Activated B cell treated with CpG ODN at 0.5 μM for 24 hours (primary cell): Measurements from ENCODE around the gene FCHO1. TPM values are rescaled to one million over a fixed set of nuclear protein-coding genes. Genes with fewer than 3 reads are reported as not detected.

Source experiments
- ATAC-seq: fragments of 200-7000 bp; cut with Tn5 transposase; one replicate; pipeline ENCODE4 v1.10.0; 2021; ENCODE audit warnings: low read depth, mild to moderate bottlenecking, moderate library complexity
- CTCF ChIA-PET: fragments of 350-600 bp; sonication (Branson Sonifier 250); formaldehyde crosslinking; loops from one replicate; lab custom pipeline; 2021; ENCODE audit warnings: antibody characterized with exemption; lab: Charles Lee
- POLR2A ChIA-PET: fragments of 350-600 bp; sonication (Branson Sonifier 250); formaldehyde crosslinking; loops from one replicate; lab custom pipeline; 2021; ENCODE audit warnings: antibody characterized with exemption; lab: Charles Lee
- DNase-seq: peaks from one replicate; pipeline ENCODE4 v3.0.0; 2022
- H3K27ac Mint-ChIP-seq: one replicate; pipeline ENCODE4 v1.8.0; 2020; ENCODE audit warnings: mixed read lengths
- H3K27me3 Mint-ChIP-seq: one replicate; pipeline ENCODE4 v1.8.0; 2021; ENCODE audit warnings: mixed read lengths
- H3K36me3 Mint-ChIP-seq: one replicate; pipeline ENCODE4 v1.8.0; 2021; ENCODE audit warnings: low read depth, mixed read lengths
- H3K4me1 Mint-ChIP-seq: one replicate; pipeline ENCODE4 v1.8.0; 2021; ENCODE audit warnings: mixed read lengths
- H3K4me3 Mint-ChIP-seq: one replicate; pipeline ENCODE4 v1.8.0; 2020; ENCODE audit warnings: mild to moderate bottlenecking, mixed read lengths
- H3K9me3 Mint-ChIP-seq: one replicate; pipeline ENCODE4 v1.8.0; 2020; ENCODE audit warnings: mixed read lengths
- CTCF ChIP-seq: fragments of 200-600 bp; IDR thresholded peaks from one replicate; pipeline ENCODE4 v1.8.0; 2022; ENCODE audit warnings: antibody characterized with exemption, mild to moderate bottlenecking
- intact Hi-C: fragments of 100-400 bp; cut with micrococcal nuclease; formaldehyde crosslinking; loops from one replicate; pipeline ENCODE4 v1.15.1; 2024
- total RNA-seq: library from RNA; stranded (reverse); gene quantifications from 2 replicates; pipeline ENCODE4 v1.2.3, GENCODE V29; 2022

FCHO1 gene
- total RNA-seq, 1 donor from 2014 or later = 103 TPM

GRCh38 chr19:17758515-17758914, 7.2 kb downstream of the FCHO1 start:
- POLR2A ChIA-PET = no interaction called here
- peaks cover 68% of the 10 kb centered on the region for H3K4me1 Mint-ChIP-seq

GRCh38 chr19:17761148-17761547, 9.9 kb downstream of the FCHO1 start:
- intact Hi-C loops = no loop called here
- H3K27ac Mint-ChIP-seq = peak overlapping the region; percentile 75
- no peak for TF ChIP-seq CTCF

More at GRCh38 chr19:17758515-17758914, 7.2 kb downstream of the FCHO1 start:
- Mint-ChIP-seq H3K36me3 (peaks cover 68% of the 10 kb centered on the region), H3K4me3 (no peak overlapping the region), H3K9me3 (no peaks in the 10 kb centered on the region), H3K27ac (peak overlapping the region; percentile 0), H3K27me3 (no peaks in the 10 kb centered on the region)
- DNase-seq (no peak), ATAC-seq (no peak)
- no peak for TF ChIP-seq CTCF
- intact Hi-C loops = loop anchor here (10.0 kb wide), 3 partner anchors 246 to 424 kb away; partner anchors contain the start of genes ANO8, ARRDC2, GTPBP3 and MAST3
- CTCF ChIA-PET = interaction anchor here (1.2 to 1.8 kb wide), 2 partner anchors 8 to 9 kb away, joined by 3 to 9 read pairs; no protein-coding TSS in a partner anchor

GRCh38 chr19:17762505-17763229, 11.4 kb downstream of the FCHO1 start:
- ATAC-seq = no peak
- H3K4me3 Mint-ChIP-seq = no peak overlapping the region
- H3K36me3 Mint-ChIP-seq = peaks cover 72% of the 10 kb centered on the region

More at GRCh38 chr19:17761148-17761547, 9.9 kb downstream of the FCHO1 start:
- H3K27me3 Mint-ChIP-seq = no peaks in the 10 kb centered on the region
- ChIA-PET CTCF (no interaction called here), POLR2A (interaction anchor here (0.9 to 1.8 kb wide), 4 partner anchors 10 to 22 kb away, joined by 4 to 6 read pairs (median 4); partner anchors contain the start of gene FCHO1)
- peaks cover 56% of the 10 kb centered on the region for H3K4me1 Mint-ChIP-seq
- DNase-seq (no peak), ATAC-seq (no peak)
- H3K9me3 Mint-ChIP-seq = no peaks in the 10 kb centered on the region
- H3K36me3 Mint-ChIP-seq = peaks cover 73% of the 10 kb centered on the region
- no peak overlapping the region for H3K4me3 Mint-ChIP-seq

GRCh38 chr19:17764348-17764747, 13.1 kb downstream of the FCHO1 start:
- TF ChIP-seq CTCF = no peak
- Mint-ChIP-seq H3K9me3 (no peaks in the 10 kb centered on the region), H3K4me3 (no peak overlapping the region), H3K27me3 (no peaks in the 10 kb centered on the region), H3K4me1 (peaks cover 41% of the 10 kb centered on the region), H3K27ac (no peak overlapping the region), H3K36me3 (peaks cover 71% of the 10 kb centered on the region)
- ChIA-PET POLR2A (interaction anchor here (0.6 to 1.2 kb wide), 3 partner anchors 8 to 327 kb away, joined by 3 to 7 read pairs (median 4); no protein-coding TSS in a partner anchor), CTCF (interaction anchor here (1.8 to 5.5 kb wide), 2 partner anchors 10 to 60 kb away, joined by 8 to 81 read pairs; no protein-coding TSS in a partner anchor)
- DNase-seq (no peak), ATAC-seq (no peak)
- intact Hi-C loops = no loop called here

More at GRCh38 chr19:17762505-17763229, 11.4 kb downstream of the FCHO1 start:
- POLR2A ChIA-PET = interaction anchor here (0.6 to 1.7 kb wide), 7 partner anchors 9 to 251 kb away, joined by 3 to 7 read pairs (median 5); partner anchors contain the start of genes FCHO1, JAK3 and PGLS
- Mint-ChIP-seq H3K9me3 (no peaks in the 10 kb centered on the region), H3K4me1 (peaks cover 50% of the 10 kb centered on the region), H3K27me3 (no peaks in the 10 kb centered on the region), H3K27ac (peak overlapping the region; percentile 50)
- TF ChIP-seq CTCF = no peak
- intact Hi-C loops = no loop called here
- no peak for DNase-seq
- CTCF ChIA-PET = interaction anchor here (1.2 to 1.8 kb wide), 2 partner anchors 8 to 28 kb away, joined by 3 to 8 read pairs; no protein-coding TSS in a partner anchor
